H1 (cell line): ENCODE data around the gene STX18. TPM values are rescaled to one million over a fixed set of nuclear protein-coding genes. Genes with fewer than 3 reads are reported as not detected.
A peak's percentile ranks its signal among the peaks of the same experiment; 100 is the strongest.

Experiments
- CTCF ChIA-PET: fragments of 300-600 bp; sonication (Branson Sonifier 250); formaldehyde crosslinking; loops from one replicate; lab custom pipeline; 2021; ENCODE audit not compliant: partially characterized antibody; lab: Charles Lee
- POLR2A ChIA-PET: fragments of 300-600 bp; sonication (Branson Sonifier 250); formaldehyde crosslinking; loops from one replicate; lab custom pipeline; 2021; ENCODE audit warnings: inconsistent platforms; ENCODE audit not compliant: partially characterized antibody; lab: Charles Lee
- DNase-seq, 2 experiments: peaks; one replicate each; pipeline versions ENCODE4 v3.0.0 to v3.0.0-alpha.2; 2010 to 2022; ENCODE audit warnings: low spot score in 2 of 2, low read depth in 1 of 2, mixed read lengths in 1 of 2
- FAIRE-seq: peaks from 2 replicates; lab custom pipeline; 2011; peaks lifted over from hg19 to GRCh38; lab: Jason Lieb, UNC
- H2AFZ ChIP-seq: 2 replicates; pipeline ENCODE4 v1.8.1; 2012; ENCODE audit warnings: low read length, inconsistent platforms
- H2AK5ac ChIP-seq: 2 replicates; pipeline ENCODE4 v1.6.1; 2013; ENCODE audit warnings: low read depth, low read length
- H2BK120ac ChIP-seq: replicated peaks from 2 replicates; pipeline ENCODE3; 2013; ENCODE audit warnings: low read depth, low read length, inconsistent platforms
- H2BK12ac ChIP-seq: 2 replicates; pipeline ENCODE4 v1.6.1; 2013; ENCODE audit warnings: low read depth, low read length
- H2BK15ac ChIP-seq: 2 replicates; pipeline ENCODE4 v1.6.1; 2013; ENCODE audit warnings: low read length
- H2BK20ac ChIP-seq: 2 replicates; pipeline ENCODE4 v1.6.1; 2013; ENCODE audit warnings: low read length
- H2BK5ac ChIP-seq: 2 replicates; pipeline ENCODE4 v1.6.1; 2013; ENCODE audit warnings: low read depth, low read length
- H3K14ac ChIP-seq: 2 replicates; pipeline ENCODE4 v1.6.1; 2013; ENCODE audit warnings: inconsistent platforms; ENCODE audit not compliant: insufficient read length
- H3K18ac ChIP-seq: 2 replicates; pipeline ENCODE4 v1.6.1; 2013; ENCODE audit warnings: low read length; ENCODE audit errors: extremely low read depth
- H3K23ac ChIP-seq: 2 replicates; pipeline ENCODE4 v1.6.1; 2013; ENCODE audit warnings: inconsistent platforms; ENCODE audit not compliant: insufficient read length
- H3K23me2 ChIP-seq: 2 replicates; pipeline ENCODE4 v1.6.1; 2013; ENCODE audit warnings: low read depth, low read length
- H3K27ac ChIP-seq: 2 replicates; pipeline ENCODE4 v1.6.1; 2011; ENCODE audit warnings: low read depth, low read length, inconsistent platforms
- H3K27me3 ChIP-seq, 4 experiments: replicated peaks in 1 of 4; 1 replicate in 1 of 4; 2 replicates in 3 of 4; pipeline versions ENCODE4 v1.6.1 to v1.8.1; 2011 to 2013; ENCODE audit warnings: low read length in 3 of 4, mild to moderate bottlenecking in 3 of 4, inconsistent platforms in 2 of 4, mixed read lengths in 2 of 4, moderate library complexity in 1 of 4; ENCODE audit not compliant: control insufficient read depth in 3 of 4, insufficient read depth in 3 of 4; ENCODE audit errors: extremely low read depth in 1 of 4
- H3K36me3 ChIP-seq, 4 experiments: 2 replicates each; pipeline versions ENCODE4 v1.6.1 to v1.8.1; 2011 to 2013; ENCODE audit warnings: mild to moderate bottlenecking in 4 of 4, low read length in 3 of 4, moderate library complexity in 2 of 4, control low read depth in 1 of 4, inconsistent platforms in 1 of 4; ENCODE audit not compliant: insufficient read depth in 4 of 4, control insufficient read depth in 2 of 4
- H3K4ac ChIP-seq: replicated peaks from 2 replicates; pipeline ENCODE3; 2013; ENCODE audit warnings: low read length, low read depth, mixed read lengths, inconsistent platforms; ENCODE audit not compliant: insufficient read length
- H3K4me1 ChIP-seq, 4 experiments: replicated peaks in 1 of 4; 1 replicate in 1 of 4; 2 replicates in 3 of 4; pipeline versions ENCODE4 v1.6.1 to v1.8.1; 2011 to 2013; ENCODE audit warnings: low read length in 3 of 4, inconsistent platforms in 2 of 4, mixed read lengths in 1 of 4; ENCODE audit not compliant: insufficient read depth in 4 of 4, control insufficient read depth in 3 of 4
- H3K4me2 ChIP-seq, 2 experiments: 2 replicates each; pipeline versions ENCODE4 v1.6.1 to v1.8.1; 2011 to 2013; ENCODE audit warnings: low read depth in 2 of 2, low read length in 2 of 2, control low read depth in 1 of 2, inconsistent platforms in 1 of 2, mild to moderate bottlenecking in 1 of 2; ENCODE audit not compliant: insufficient read depth in 1 of 2
- H3K4me3 ChIP-seq, 4 experiments: fragments of 200-600, 300-600 bp in 1 of 4; sonication (generic), shearing (Covaris generic), sonication (Bioruptor Twin) in 1 of 4; 2 replicates each; pipeline versions ENCODE4 v1.5.1 to v1.8.1; 2011 to 2016; ENCODE audit warnings: low read length in 4 of 4, low read depth in 3 of 4, control low read depth in 2 of 4, inconsistent platforms in 2 of 4, mild to moderate bottlenecking in 2 of 4, mixed read lengths in 1 of 4, moderate library complexity in 1 of 4; ENCODE audit not compliant: insufficient read depth in 2 of 4; ENCODE audit errors: extremely low read depth in 1 of 4
- H3K56ac ChIP-seq: replicated peaks from 2 replicates; pipeline ENCODE3; 2013; ENCODE audit warnings: low read depth, mild to moderate bottlenecking, mixed read lengths, low read length, inconsistent platforms; ENCODE audit not compliant: insufficient read length
- H3K79me1 ChIP-seq: 2 replicates; pipeline ENCODE4 v1.6.1; 2013; ENCODE audit warnings: low read depth, low read length, control low read depth
- H3K79me2 ChIP-seq, 2 experiments: 2 replicates each; pipeline versions ENCODE4 v1.6.1 to v1.8.1; 2012 to 2013; ENCODE audit warnings: low read length in 2 of 2, mild to moderate bottlenecking in 2 of 2, inconsistent platforms in 1 of 2; ENCODE audit not compliant: insufficient read depth in 2 of 2, control insufficient read depth in 1 of 2
- H3K9ac ChIP-seq, 4 experiments: replicated peaks in 1 of 4; 1 replicate in 1 of 4; 2 replicates in 3 of 4; pipeline versions ENCODE4 v1.6.1 to v1.8.1; 2011 to 2013; ENCODE audit warnings: low read depth in 3 of 4, low read length in 3 of 4, control low read depth in 2 of 4, mild to moderate bottlenecking in 2 of 4, moderate library complexity in 2 of 4, inconsistent platforms in 1 of 4; ENCODE audit errors: extremely low read depth in 1 of 4
- H3K9me3 ChIP-seq, 2 experiments: 2 replicates each; pipeline versions ENCODE4 v1.6.1 to v1.8.1; 2012 to 2013; ENCODE audit warnings: mild to moderate bottlenecking in 2 of 2, moderate library complexity in 2 of 2, control low read depth in 1 of 2, inconsistent platforms in 1 of 2, low read depth in 1 of 2, low read length in 1 of 2, mixed read lengths in 1 of 2; ENCODE audit not compliant: insufficient read depth in 2 of 2
- H4K20me1 ChIP-seq, 2 experiments: replicated peaks in 1 of 2; 2 replicates each; pipeline versions ENCODE3 to v1.8.1; 2011 to 2013; ENCODE audit warnings: inconsistent platforms in 2 of 2, low read length in 2 of 2, mild to moderate bottlenecking in 1 of 2; ENCODE audit not compliant: insufficient read depth in 2 of 2, control insufficient read depth in 1 of 2
- H4K5ac ChIP-seq: 2 replicates; pipeline ENCODE4 v1.6.1; 2013; ENCODE audit warnings: low read length, low read depth, mixed read lengths, inconsistent platforms; ENCODE audit not compliant: insufficient read length
- H4K8ac ChIP-seq: 2 replicates; pipeline ENCODE4 v1.8.0; 2013; ENCODE audit warnings: mild to moderate bottlenecking, moderate library complexity, low read length, inconsistent platforms; ENCODE audit not compliant: insufficient read depth; ENCODE audit errors: extremely low read depth
- H4K91ac ChIP-seq: replicated peaks from 2 replicates; pipeline ENCODE3; 2013; ENCODE audit warnings: low read length, mixed read lengths, inconsistent platforms; ENCODE audit not compliant: insufficient read length
- ASH2L ChIP-seq: fragments of 200-600, 300-600 bp; sonication (generic); IDR thresholded peaks from one replicate; pipeline ENCODE4 v1.7.1; 2017; ENCODE audit warnings: low read length
- CTBP2 ChIP-seq: IDR thresholded peaks from 2 replicates; pipeline ENCODE4 v1.7.0; 2011; ENCODE audit warnings: borderline replicate concordance, mild to moderate bottlenecking, moderate library complexity, mixed read lengths, low read length; ENCODE audit not compliant: insufficient read depth, insufficient read length
- KDM4A ChIP-seq: IDR thresholded peaks from one replicate; pipeline ENCODE4 v1.7.1; 2012; ENCODE audit warnings: low read depth, mild to moderate bottlenecking, moderate library complexity, low read length, inconsistent platforms; ENCODE audit not compliant: severe bottlenecking
- PHF8 ChIP-seq: fragments of 200-600 bp; sonication (generic); conservative IDR thresholded peaks from 2 replicates; pipeline ENCODE4 v1.7.1; 2012; ENCODE audit warnings: low read depth, mild to moderate bottlenecking, inconsistent platforms, low read length, moderate library complexity
- SIN3A ChIP-seq, 2 experiments: IDR thresholded peaks in 1 of 2; conservative IDR thresholded peaks in 1 of 2; 2 replicates each; pipeline ENCODE4 v1.6.1; 2011 to 2012; ENCODE audit warnings: low read length in 2 of 2, improper control_type of control experiment in 1 of 2, low read depth in 1 of 2, mild to moderate bottlenecking in 1 of 2
- SUZ12 ChIP-seq: fragments of 200-600 bp; sonication (generic); IDR thresholded peaks from 2 replicates; pipeline ENCODE4 v1.6.1; 2012; ENCODE audit warnings: mild to moderate bottlenecking, inconsistent platforms, low read length, moderate library complexity, mixed read lengths
- TAF1 ChIP-seq: IDR thresholded peaks from 2 replicates; pipeline ENCODE4 v1.6.1; 2011; ENCODE audit warnings: mild to moderate bottlenecking, low read depth, low read length
- TAF7 ChIP-seq: optimal IDR thresholded peaks from 2 replicates; pipeline ENCODE3; 2011; ENCODE audit warnings: low read depth, mild to moderate bottlenecking, inconsistent platforms, low read length, moderate library complexity, borderline replicate concordance
- YY1 ChIP-seq: IDR thresholded peaks from 2 replicates; pipeline ENCODE4 v1.6.1; 2011; ENCODE audit warnings: low read depth, mild to moderate bottlenecking, low read length
- WGBS, 2 experiments: shearing (Covaris generic) in 1 of 2; methylation state at CpG; one replicate each; pipeline versions ENCODE4 v1.1.6 to v1.1.7; 2013 to 2015; ENCODE audit warnings: low lambda C conversion rate in 2 of 2, mixed read lengths in 2 of 2, inconsistent platforms in 1 of 2, low coverage in 1 of 2, missing lambda C conversion rate in 1 of 2; ENCODE audit not compliant: insufficient replicate concordance in 2 of 2, insufficient coverage in 1 of 2, insufficient read length in 1 of 2; ENCODE audit errors: extremely low coverage in 1 of 2, missing lambda C conversion rate in 1 of 2; 5-methylcytosine and 5-hydroxymethylcytosine counted together
- polyA plus RNA-seq, 7 experiments: library from polyadenylated mRNA; depleted of rRNA in 3 of 7; stranded (reverse) in 5 of 7; unstranded in 2 of 7; fragments of >200 nt in 5 of 7; fragments of 200-250 nt in 2 of 7; gene quantifications; 1 replicate in 5 of 7; 2 replicates in 1 of 7; 4 replicates in 1 of 7; pipeline versions ENCODE4 v1.2.1 to v1.2.3, GENCODE V29; 2011 to 2013; ENCODE audit warnings: missing spikeins in 2 of 7, mixed read lengths in 2 of 7
- total RNA-seq: library from RNA; stranded (reverse); fragmentation: NEBNext Ultra II Directional; extraction: Animal tissue kit (Norgen Biotek cat#: 25700); gene quantifications from 2 replicates; pipeline ENCODE4 v1.2.1, GENCODE V29; 2021

The STX18 gene
- total and polyA plus RNA-seq, 2 of the 8 experiments (the other 6 are each of a cell fraction or from before 2014, with no cell fraction given), result 14.6 to 18.3 TPM

DNA sequence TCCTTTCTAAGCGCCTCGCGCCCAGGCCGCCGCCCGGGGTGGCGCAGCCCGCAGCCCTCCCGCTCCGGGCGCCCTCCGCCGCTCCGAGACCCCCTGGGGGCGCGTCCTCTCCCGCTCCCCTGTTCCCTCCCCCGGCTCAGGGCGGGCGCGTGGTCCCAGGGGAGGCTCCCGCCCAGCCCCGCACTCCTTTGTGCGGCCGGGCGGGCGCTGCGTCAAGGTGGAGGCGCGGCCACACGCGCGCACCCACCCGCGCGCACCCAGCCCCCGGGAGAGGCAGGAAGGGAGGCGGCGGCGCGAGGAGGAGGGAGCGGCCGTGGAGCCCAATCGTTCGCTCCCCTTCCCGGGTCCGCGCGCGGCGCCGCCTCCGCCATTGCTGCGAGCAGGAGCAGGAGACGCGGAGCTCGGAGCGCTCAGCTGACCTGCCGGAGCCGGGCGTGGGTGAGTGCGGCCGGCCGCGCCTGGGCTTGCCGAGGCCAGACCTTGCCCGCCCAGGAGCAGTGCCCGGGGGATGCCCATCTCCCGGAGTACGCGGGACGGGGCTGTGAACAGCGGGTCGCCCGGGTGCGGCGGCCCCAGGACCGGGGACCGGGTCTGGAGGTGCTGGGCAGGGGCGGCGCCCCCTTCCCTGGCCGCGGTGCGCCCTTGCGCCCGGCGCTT is 155.0 kb downstream of the STX18 start, which contains the start of gene NSG1:
TSS of gene NSG1 (plus strand) at position 367 of the 657 bp plus-strand sequence. CDS start 528 bp downstream, outside the sequence.
- H3K14ac ChIP-seq, result no peak within 1 kb of the TSS
- no peak within 1 kb of the TSS for H2BK15ac ChIP-seq
- H2BK20ac ChIP-seq, result no peak within 1 kb of the TSS
- H3K9me3 ChIP-seq, result no peaks in the 10 kb centered on the region
- CTCF ChIA-PET, result interaction anchor here (0.9 to 4.1 kb wide), 4 partner anchors 9 to 127 kb away, joined by 3 to 28 read pairs (median 4); no protein-coding TSS in a partner anchor
- H2BK5ac ChIP-seq, result no peak within 1 kb of the TSS
- peak within 1 kb of the TSS in 3 of 4 experiments; percentile 54 to 77 (median 70); a peak in 5 of 7 replicates for H3K9ac ChIP-seq
- H2BK120ac ChIP-seq, result no peak within 1 kb of the TSS
- TF ChIP-seq PHF8 (peak; percentile 37; the same call in 1 of the 2 replicates), SUZ12 (no peak; the same call in 1 of the 2 replicates), TAF1 (0 out of 2 replicates have a peak, but pooled peaks have one; percentile 11), YY1 (peak; percentile 90), TAF7 (no peak), ASH2L (no peak), KDM4A (peak; percentile 94), CTBP2 (peak; percentile 24), SIN3A (conservative IDR thresholded peaks at IDR 0.05 in 1 of 2, IDR thresholded peaks at IDR 0.05 in 1 of 2; ENCODE audit: low read depth in 1 of 2, low read length in 2 of 2) (0 out of 4 replicates have a peak, but pooled peaks of 1 of the 2 experiments have one; percentile 40)
- TF ChIP-seq, all 59 proteins: peak for 6
- Histone ChIP-seq H3K4me2 (peak within 1 kb of the TSS; percentile 72 to 94), H4K91ac (no peak within 1 kb of the TSS), H3K18ac (peak within 1 kb of the TSS; percentile 48), H3K23me2 (peaks cover 18% of the 10 kb centered on the region; the same call in 1 of the 2 replicates), H2BK12ac (peak within 1 kb of the TSS; percentile 50; the same call in 1 of the 2 replicates), H3K4me1 (peaks cover 0 to 12% (median under 1%) of the 10 kb centered on the region in 4 experiments; a peak in 4 of 7 replicates), H3K79me2 (no peaks in the 10 kb centered on the region), H4K5ac (no peak within 1 kb of the TSS), H3K23ac (no peak within 1 kb of the TSS), H3K27me3 (peaks cover 8 to 35% (median 26%) of the 10 kb centered on the region in 4 experiments; a peak in 6 of 7 replicates), H3K79me1 (no peaks in the 10 kb centered on the region), H3K4me3 (peak within 1 kb of the TSS; percentile 67 to 92 (median 67)), H3K27ac (no peak within 1 kb of the TSS), H3K56ac (peak within 1 kb of the TSS; percentile 23), H3K36me3 (peaks cover 0 to 2% (median under 1%) of the 10 kb centered on the region in 4 experiments; a peak in 3 of 8 replicates), H4K20me1 (peaks cover 0 to 2% of the 10 kb centered on the region in 2 experiments), H4K8ac (peak within 1 kb of the TSS; percentile 51), H3K4ac (no peak within 1 kb of the TSS), H2AK5ac (no peak within 1 kb of the TSS), H2AFZ (no peak within 1 kb of the TSS)
- peak in 1 of 2 experiments; percentile 71 for DNase-seq
- FAIRE-seq, result no peak
- 1% methylated on average over 31 of the region's 87 CpGs; no CpG with 5 or more reads in 1 of the 2 experiments for WGBS, 2 experiments
- POLR2A ChIA-PET, result no interaction called here
